ENCODE results near the gene JARID2. TPM values are rescaled to one million over a fixed set of nuclear protein-coding genes. Genes with fewer than 3 reads are reported as not detected.

Gene JARID2
- total and polyA plus RNA-seq, 10 of the 15 experiments (the other 5 are each of a cell fraction or from before 2014, with no cell fraction given), result 4.2 to 21.6 (median 11.7) TPM

- TF ChIP-seq SKIL (IDR thresholded peaks at IDR 0.05; ENCODE audit: low read depth, poor library complexity, severe bottlenecking), result no peak
These were observed 324.3 kb downstream of the JARID2 start (continued) for GRCh38 chr6:15570171-15570570.

Small RNA genes lying within 50 kb of the gene (small RNA-seq; reads per million reads assigned to genes)
- not detected for gene RF00001
- not detected for gene RNU6-522P
- gene RNU6-645P, result 0.12 reads per million
